Renal cortical epithelial cell (primary cell): ENCODE results near the gene PIGR. TPM values are rescaled to one million over a fixed set of nuclear protein-coding genes. Genes with fewer than 3 reads are reported as not detected.

ENCODE experiments used
- DNase-seq: peaks from one replicate; pipeline ENCODE4 v3.0.0-alpha.2; 2011; ENCODE audit warnings: low read depth
- total RNA-seq: library from RNA; depleted of rRNA; stranded (reverse); fragments of >200 nt; gene quantifications from 2 replicates; pipeline ENCODE4 v1.2.3, GENCODE V29; 2014

PIGR gene
- total RNA-seq, 1 donor from 2014 or later = 15.7 TPM

GRCh38 chr1:206960676-206961386 lies 14.6 kb upstream of the PIGR start:
- DNase-seq = no peak

- no peak for DNase-seq
Measured at GRCh38 chr1:206958144-206958543, 11.9 kb upstream of the PIGR start.

- DNase-seq = no peak
Measured at GRCh38 chr1:206957639-206958038, 11.4 kb upstream of the PIGR start.

DNA sequence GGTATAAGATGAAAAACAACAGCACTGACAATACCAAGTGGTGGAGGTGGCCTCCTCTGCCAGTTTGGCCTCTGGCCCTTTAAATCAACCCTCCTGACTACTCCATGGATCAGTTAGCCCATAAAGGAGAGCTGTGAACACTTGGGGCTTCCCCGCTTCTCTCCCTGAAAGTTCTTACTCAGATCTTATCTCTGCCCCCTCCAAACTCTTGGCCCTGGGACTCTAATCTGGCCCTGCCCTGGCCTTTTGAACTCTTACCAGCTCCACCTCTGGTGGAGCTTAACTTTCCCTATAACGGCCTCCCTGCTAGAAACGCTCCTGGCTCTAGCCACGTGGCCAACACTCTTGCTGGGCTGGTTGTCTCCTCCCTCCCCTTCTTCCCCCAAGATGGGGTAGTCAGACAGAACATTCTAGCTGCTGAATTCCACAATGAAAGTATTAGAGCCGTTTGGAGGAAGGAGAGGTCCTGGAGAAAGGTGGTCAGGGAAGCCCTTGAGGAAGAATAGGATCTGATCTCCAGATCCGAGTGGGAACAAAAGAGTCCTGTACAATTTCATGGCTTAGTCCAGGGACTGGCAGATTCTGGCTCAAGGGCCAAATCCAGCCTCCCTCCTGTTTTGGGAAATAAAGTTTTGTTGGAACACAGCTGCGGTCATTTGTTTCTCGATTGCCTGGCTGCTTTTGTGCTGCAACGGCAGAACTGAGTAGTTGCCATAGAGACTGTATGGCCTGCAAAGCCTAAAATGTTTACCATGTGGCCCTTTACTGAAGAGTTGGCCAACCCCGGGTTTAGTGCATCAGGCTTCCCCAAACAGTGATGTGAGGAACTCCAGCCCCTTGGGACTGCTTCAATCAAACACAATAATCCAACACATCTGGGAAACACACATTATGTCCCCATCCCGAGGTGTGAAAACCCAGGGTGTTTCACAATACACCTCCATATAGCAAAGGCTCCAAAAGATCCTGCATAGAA lies 9.5 kb upstream of the PIGR start:
- DNase-seq = no peak

GRCh38 chr1:206954459-206955342 lies 8.4 kb upstream of the PIGR start:
- DNase-seq = peak; percentile 90

- DNase-seq = no peak
Measured at GRCh38 chr1:206953626-206954025, 7.4 kb upstream of the PIGR start.

DNA sequence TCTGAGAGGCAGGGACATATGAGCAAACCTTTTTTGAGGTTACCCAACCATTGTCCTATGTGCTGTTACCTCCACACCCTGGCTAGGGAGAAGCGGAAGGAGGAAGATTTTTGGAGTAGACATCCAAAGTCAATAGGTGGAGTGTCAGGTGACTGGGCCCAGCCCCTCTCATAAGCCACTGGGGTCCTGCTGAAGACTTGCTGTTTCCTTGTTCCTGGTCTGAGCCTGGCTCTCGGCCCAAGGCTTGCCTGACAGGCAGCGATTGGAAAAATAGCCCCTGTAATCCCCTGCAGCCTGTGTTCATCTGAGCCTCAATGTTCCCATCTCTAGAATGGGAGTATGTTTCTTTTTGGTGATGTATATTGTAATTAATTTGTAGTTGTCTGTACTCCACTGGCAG lies 6.9 kb upstream of the PIGR start:
- DNase-seq = no peak

DNA sequence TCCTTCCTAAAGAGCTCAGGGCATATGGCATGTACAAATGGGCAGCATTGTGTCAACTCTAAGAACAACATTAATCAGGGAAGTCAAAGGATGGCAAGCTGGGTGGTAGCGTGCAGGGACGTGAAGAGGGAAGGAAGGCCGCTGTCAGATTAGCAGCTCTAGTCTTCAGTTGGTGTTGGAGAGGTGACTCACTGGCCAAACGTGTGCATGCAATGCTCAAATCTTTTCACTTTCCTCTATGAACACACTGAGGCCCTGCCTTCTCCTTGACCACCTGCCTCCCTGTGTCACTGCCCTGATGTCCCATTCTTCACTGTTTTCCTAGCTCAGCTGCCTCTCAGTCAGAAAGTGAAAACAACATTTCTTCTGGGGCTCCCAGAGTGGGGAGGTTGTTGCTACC lies 5.9 kb upstream of the PIGR start:
- peak; percentile 91 for DNase-seq

GRCh38 chr1:206951318-206952100 lies 5.2 kb upstream of the PIGR start:
- peak; percentile 93 for DNase-seq

GRCh38 chr1:206949641-206950040 lies 3.4 kb upstream of the PIGR start:
- no peak for DNase-seq

DNA sequence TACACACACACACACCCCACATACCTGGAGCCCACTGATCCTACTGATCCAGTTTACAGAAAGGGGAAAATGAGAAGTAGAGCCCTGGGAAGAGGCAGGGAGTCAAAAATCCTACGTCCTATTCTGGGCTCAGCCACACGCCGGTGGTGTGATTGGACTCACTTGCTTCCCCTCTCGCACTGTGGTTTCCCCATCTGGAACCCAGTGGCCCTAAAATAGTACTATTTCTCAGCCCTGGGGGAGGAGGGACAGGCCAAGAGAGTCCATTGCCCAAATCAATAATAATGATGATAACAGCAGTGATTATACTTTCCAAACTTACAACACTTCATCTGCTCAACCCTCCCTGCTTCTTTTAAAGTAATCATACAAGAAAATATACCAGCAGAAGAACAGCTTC lies 2.9 kb upstream of the PIGR start:
- no peak for DNase-seq

- no peak for DNase-seq
Measured at GRCh38 chr1:206947255-206947654, 989 bp upstream of the PIGR start.

DNA sequence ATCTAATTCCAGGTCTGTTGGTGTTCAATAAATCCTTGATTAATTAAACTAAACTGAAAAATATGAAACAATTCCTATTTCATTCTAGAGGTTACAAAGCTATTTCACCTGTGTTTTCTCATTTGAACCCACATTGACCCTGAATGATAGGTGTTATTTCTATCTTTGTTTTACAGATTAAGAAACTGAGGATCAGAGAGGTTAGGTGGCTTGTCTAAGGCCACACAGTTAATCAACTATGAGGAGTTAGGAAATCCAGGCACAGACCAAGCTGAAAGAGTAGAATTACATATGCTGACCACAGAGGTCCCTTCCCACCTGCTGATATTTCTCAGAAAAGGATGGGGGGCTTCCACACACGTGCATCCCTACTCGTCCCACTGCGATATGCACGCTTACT lies 487 bp downstream of the PIGR start:
- no peak for DNase-seq

- no peak for DNase-seq
Measured at GRCh38 chr1:206944703-206945102, 1.6 kb downstream of the PIGR start.

- DNase-seq = peak; percentile 82
Measured at GRCh38 chr1:206941766-206942418, 4.4 kb downstream of the PIGR start.

DNA sequence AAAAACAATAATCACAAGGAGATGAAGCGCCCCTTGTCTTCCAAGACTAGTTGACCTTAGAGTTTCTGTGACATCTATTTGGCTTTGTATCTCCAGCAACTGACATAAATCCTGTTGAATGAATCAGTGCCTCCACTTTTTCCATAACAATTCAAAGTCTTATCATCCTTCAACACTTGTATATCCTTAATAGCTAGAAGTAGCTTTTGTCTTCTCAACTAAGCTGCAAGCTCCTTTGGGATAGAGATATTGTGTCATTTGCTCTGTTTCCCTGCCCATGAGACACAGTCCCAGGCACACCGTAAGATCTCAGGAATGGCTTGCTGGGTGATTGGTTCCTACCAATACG lies 5.7 kb downstream of the PIGR start:
- DNase-seq = no peak

DNA sequence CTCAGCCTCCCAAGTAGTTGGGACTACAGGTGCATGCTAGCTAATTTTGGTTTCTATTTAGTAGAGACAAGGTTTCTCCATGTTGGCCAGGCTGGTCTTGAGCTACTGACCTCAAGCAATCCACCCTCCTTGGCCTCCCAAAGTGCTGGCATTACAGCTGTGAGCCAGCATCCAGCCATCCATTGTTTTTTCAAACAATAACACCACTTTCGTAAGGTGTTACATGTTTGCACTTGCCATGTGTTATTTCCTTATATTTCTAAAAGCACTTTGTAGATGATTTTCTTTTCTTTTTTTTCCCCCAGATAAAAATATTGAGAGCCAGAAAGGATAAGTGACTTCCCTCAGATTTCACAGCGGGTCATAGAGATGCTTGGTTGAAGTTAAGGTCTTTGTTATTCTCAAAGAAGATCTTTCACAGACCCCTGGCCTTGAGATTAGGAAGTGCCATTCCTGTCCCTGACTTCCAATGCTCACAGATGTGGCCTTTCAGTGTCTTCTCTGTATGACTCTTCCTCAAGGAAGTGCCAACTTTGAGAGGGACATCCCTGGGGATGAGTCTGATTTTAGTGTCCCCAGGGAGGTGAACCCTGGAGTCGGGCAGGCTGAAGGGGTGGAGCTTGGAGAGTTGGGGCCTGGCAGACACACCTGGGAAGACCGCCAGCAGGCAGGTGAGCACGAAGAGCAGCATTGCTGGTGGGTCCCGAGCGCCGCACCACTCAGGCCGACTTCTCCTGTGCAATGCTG lies 6.3 kb downstream of the PIGR start:
- DNase-seq = no peak

GRCh38 chr1:206939131-206939530 lies 7.1 kb downstream of the PIGR start:
- no peak for DNase-seq

- DNase-seq = no peak
Measured at GRCh38 chr1:206937425-206937824, 8.8 kb downstream of the PIGR start.

DNA sequence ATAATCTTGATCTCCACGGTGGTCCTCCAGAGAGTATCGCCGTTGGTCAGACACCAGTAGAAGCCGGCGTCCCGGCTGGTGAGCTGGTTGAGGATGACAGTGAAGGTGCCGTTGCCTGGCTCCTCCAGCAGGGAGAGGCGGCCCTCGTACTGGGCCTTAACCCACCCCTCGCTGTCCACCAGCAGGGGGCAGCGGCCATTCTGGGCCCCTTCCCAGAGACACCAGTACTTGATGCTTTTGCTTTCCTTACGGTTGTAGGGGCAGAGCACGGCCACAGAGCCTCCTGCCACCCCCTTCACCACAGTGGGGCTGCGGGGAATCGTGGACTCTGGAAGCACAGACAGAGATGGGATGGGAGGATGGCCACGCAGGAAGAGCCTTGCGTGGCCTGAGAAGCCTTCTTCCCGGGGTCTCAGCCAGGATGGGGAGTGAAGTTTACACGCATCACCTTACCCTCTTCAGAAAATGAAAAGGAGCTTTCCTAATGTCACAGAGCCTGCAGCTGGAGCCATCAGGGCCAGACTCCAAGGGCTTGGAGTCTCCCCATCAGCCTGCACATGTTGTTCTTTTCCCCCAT lies 10.7 kb downstream of the PIGR start:
- peak; percentile 29 for DNase-seq
